PC-9 (cell line): ENCODE data around the gene AGMO. TPM values are rescaled to one million over a fixed set of nuclear protein-coding genes. Genes with fewer than 3 reads are reported as not detected.

Experiments used
- BruUV-seq: library from RNA; stranded (reverse); fragments of 400-500 nt; replicated peaks from 2 replicates; lab custom pipeline; 2021; lab: Mats Ljungman, UMichigan
- CTCF ChIA-PET: fragments of 300-600 bp; sonication (Branson Sonifier 250); formaldehyde crosslinking; loops from one replicate; lab custom pipeline; 2022; ENCODE audit warnings: antibody characterized with exemption; lab: Charles Lee
- POLR2A ChIA-PET: fragments of 300-600 bp; sonication (Branson Sonifier 250); formaldehyde crosslinking; loops from one replicate; lab custom pipeline; 2022; ENCODE audit warnings: antibody characterized with exemption; ENCODE audit not compliant: unreplicated experiment; lab: Charles Lee
- DNase-seq, 2 experiments: peaks; one replicate each; pipeline versions ENCODE4 v3.0.0 to v3.0.0-alpha.2; 2015 to 2022; ENCODE audit warnings: mixed read lengths in 1 of 2
- H2AFZ ChIP-seq: fragments of 200-600 bp; sonication (generic); 2 replicates; pipeline ENCODE4 v1.8.1; 2017; ENCODE audit warnings: antibody characterized with exemption
- H3F3A ChIP-seq: fragments of 200-600 bp; sonication (generic); 2 replicates; pipeline ENCODE4 v1.8.1; 2017; ENCODE audit warnings: antibody characterized with exemption, mild to moderate bottlenecking, low read depth; ENCODE audit not compliant: insufficient read depth
- H3K27ac ChIP-seq: fragments of 200-600 bp; sonication (generic); 2 replicates; pipeline ENCODE4 v1.6.1; 2016; ENCODE audit warnings: mixed run types
- H3K27me3 ChIP-seq: fragments of 200-600 bp; sonication (generic); 2 replicates; pipeline ENCODE4 v1.6.1; 2016; ENCODE audit warnings: low read depth, mixed run types; ENCODE audit not compliant: insufficient read depth
- H3K36me3 ChIP-seq: fragments of 200-600 bp; sonication (generic); 2 replicates; pipeline ENCODE4 v1.6.1; 2016; ENCODE audit warnings: low read depth, mixed run types
- H3K4me1 ChIP-seq: fragments of 200-600 bp; sonication (generic); replicated peaks from 2 replicates; pipeline ENCODE4 v1.6.1; 2016; ENCODE audit warnings: mixed run types; ENCODE audit not compliant: insufficient read depth
- H3K4me2 ChIP-seq: fragments of 200-600 bp; sonication (generic); 2 replicates; pipeline ENCODE4 v1.6.1; 2017; ENCODE audit warnings: mixed run types
- H3K4me3 ChIP-seq: fragments of 200-600 bp; sonication (generic); 2 replicates; pipeline ENCODE4 v1.6.1; 2016; ENCODE audit warnings: mixed run types
- H3K79me2 ChIP-seq: fragments of 200-600 bp; sonication (generic); 2 replicates; pipeline ENCODE4 v1.6.1; 2017; ENCODE audit warnings: low read depth, mixed run types
- H3K9me2 ChIP-seq: fragments of 200-600 bp; sonication (generic); 2 replicates; pipeline ENCODE4 v1.8.1; 2017; ENCODE audit warnings: mild to moderate bottlenecking; ENCODE audit not compliant: insufficient read depth
- H3K9me3 ChIP-seq: fragments of 200-600 bp; sonication (generic); 2 replicates; pipeline ENCODE4 v1.8.1; 2016; ENCODE audit warnings: low read depth; ENCODE audit not compliant: insufficient read depth
- H4K20me1 ChIP-seq: fragments of 200-600 bp; sonication (generic); 2 replicates; pipeline ENCODE4 v1.8.1; 2017; ENCODE audit not compliant: insufficient read depth
- EZH2 ChIP-seq: fragments of 200-600 bp; sonication (generic); IDR thresholded peaks from 2 replicates; pipeline ENCODE4 v1.8.0; 2017; ENCODE audit warnings: antibody characterized with exemption, low read depth
- intact Hi-C: fragments of 100-400 bp; cut with micrococcal nuclease; formaldehyde crosslinking; loops from one replicate; pipeline ENCODE4 v1.10.0; 2022; ENCODE audit not compliant: unreplicated experiment
- total RNA-seq: library from RNA; stranded (reverse); gene quantifications from 2 replicates; pipeline ENCODE4 v1.2.3, GENCODE V29; 2021
- TF ChIP-seq, protein P1 (sequence below): fragments of 200-600 bp; sonication (generic); conservative IDR thresholded peaks from 2 replicates; pipeline ENCODE4 v1.6.1; 2017; ENCODE audit warnings: mixed run types, antibody characterized with exemption, mild to moderate bottlenecking, moderate library complexity

Gene AGMO
- total RNA-seq, 1 experiment from 2014 or later = not detected

DNA sequence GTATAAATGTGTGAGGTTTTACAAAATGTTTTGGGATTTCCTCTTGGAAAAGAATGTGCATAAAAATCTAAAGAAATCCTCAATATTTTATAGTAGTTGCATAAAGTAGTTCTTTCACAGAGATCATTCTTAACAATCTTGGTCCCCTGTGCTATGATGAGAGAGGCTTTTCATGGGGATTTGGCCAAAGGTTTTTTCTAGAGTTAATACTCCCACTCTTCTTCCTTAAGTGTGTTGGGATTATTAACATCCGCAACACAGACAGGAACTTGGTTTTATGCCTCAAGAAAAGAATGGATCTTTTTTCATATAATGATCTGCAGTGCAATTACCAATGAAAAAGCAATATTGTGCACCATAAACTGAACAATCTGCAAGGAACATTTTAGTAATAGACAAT, 71.5 kb downstream of the AGMO start:
- TF ChIP-seq, protein P1, sequence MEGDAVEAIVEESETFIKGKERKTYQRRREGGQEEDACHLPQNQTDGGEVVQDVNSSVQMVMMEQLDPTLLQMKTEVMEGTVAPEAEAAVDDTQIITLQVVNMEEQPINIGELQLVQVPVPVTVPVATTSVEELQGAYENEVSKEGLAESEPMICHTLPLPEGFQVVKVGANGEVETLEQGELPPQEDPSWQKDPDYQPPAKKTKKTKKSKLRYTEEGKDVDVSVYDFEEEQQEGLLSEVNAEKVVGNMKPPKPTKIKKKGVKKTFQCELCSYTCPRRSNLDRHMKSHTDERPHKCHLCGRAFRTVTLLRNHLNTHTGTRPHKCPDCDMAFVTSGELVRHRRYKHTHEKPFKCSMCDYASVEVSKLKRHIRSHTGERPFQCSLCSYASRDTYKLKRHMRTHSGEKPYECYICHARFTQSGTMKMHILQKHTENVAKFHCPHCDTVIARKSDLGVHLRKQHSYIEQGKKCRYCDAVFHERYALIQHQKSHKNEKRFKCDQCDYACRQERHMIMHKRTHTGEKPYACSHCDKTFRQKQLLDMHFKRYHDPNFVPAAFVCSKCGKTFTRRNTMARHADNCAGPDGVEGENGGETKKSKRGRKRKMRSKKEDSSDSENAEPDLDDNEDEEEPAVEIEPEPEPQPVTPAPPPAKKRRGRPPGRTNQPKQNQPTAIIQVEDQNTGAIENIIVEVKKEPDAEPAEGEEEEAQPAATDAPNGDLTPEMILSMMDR = no peak
- TF ChIP-seq EZH2 = no peak
- no peaks in the 10 kb centered on the region for H3K27me3 ChIP-seq

DNA sequence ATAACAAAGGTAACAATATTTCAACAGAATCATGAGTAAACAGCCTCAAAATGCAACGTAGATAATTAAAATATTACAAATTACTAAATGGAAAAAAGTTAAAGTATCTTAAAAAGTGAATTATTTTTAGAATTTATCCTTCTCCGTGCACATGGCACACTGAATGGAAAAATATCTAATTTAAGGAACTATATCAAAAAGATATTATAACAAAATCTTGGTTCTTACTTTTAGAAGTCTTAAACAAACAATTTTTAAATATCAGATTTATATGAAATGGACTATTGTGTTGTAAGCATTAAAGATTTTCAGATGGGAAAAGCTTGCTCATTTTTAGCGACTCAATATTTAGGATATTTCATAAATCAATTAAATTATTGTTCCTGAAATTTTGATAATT, 72.0 kb downstream of the AGMO start:
- no peaks in the 10 kb centered on the region for H4K20me1 ChIP-seq
- intact Hi-C loops = no loop called here
- no peak for DNase-seq
- H3K9me2 ChIP-seq = no peaks in the 10 kb centered on the region
- H3K27me3 ChIP-seq = no peaks in the 10 kb centered on the region
- H3K36me3 ChIP-seq = no peaks in the 10 kb centered on the region
- no peaks in the 10 kb centered on the region for H3K79me2 ChIP-seq
- H3K4me2 ChIP-seq = no peak overlapping the region
- TF ChIP-seq, protein P1 = no peak
- no peak for TF ChIP-seq EZH2
- H3K4me1 ChIP-seq = no peaks in the 10 kb centered on the region
- no peak overlapping the region for H3K27ac ChIP-seq
- no peak overlapping the region for H2AFZ ChIP-seq
- ChIA-PET POLR2A (no interaction called here), CTCF (no interaction called here)
- H3K9me3 ChIP-seq = no peaks in the 10 kb centered on the region
- no peaks in the 10 kb centered on the region for H3F3A ChIP-seq
- H3K4me3 ChIP-seq = no peak overlapping the region
- BruUV-seq = no TSS peak

More for the DNA sequence above, 71.5 kb downstream of the AGMO start:
- no peak overlapping the region for H3K27ac ChIP-seq
- ChIA-PET CTCF (no interaction called here), POLR2A (no interaction called here)
- H3K9me2 ChIP-seq = no peaks in the 10 kb centered on the region
- H3K79me2 ChIP-seq = no peaks in the 10 kb centered on the region
- intact Hi-C loops = no loop called here
- H3K4me1 ChIP-seq = no peaks in the 10 kb centered on the region
- no peaks in the 10 kb centered on the region for H3K9me3 ChIP-seq
- no peaks in the 10 kb centered on the region for H3K36me3 ChIP-seq
- no peak overlapping the region for H3K4me2 ChIP-seq
- no peak for DNase-seq
- H4K20me1 ChIP-seq = no peaks in the 10 kb centered on the region
- BruUV-seq = no TSS peak
- H3F3A ChIP-seq = no peaks in the 10 kb centered on the region
- H3K4me3 ChIP-seq = no peak overlapping the region
- no peak overlapping the region for H2AFZ ChIP-seq

DNA sequence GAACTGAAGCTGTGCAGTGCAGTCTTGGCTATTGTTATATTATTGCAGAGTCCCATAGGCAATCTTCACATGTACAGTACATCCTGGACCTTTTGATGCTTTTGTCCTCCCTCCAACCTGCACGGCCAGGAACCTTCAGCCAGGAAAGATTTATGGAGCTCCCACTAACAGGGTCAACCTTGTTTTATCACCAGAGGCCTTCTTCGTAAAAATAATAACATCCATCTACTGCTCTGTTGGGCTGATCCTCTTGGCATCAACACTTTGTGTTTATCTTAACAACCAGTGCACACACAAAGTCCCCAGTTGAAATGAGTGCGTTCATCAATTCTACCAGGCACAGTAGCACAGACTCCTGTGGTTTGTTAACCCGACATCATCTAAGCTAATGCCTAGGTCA, 72.4 kb downstream of the AGMO start:
- intact Hi-C loops = no loop called here
- ChIA-PET POLR2A (no interaction called here), CTCF (no interaction called here)
- no peaks in the 10 kb centered on the region for H3K9me2 ChIP-seq
- H3F3A ChIP-seq = no peaks in the 10 kb centered on the region
- no peak overlapping the region for H3K27ac ChIP-seq
- no peaks in the 10 kb centered on the region for H3K27me3 ChIP-seq
- no peak overlapping the region for H2AFZ ChIP-seq
- no TSS peak for BruUV-seq
- no peaks in the 10 kb centered on the region for H4K20me1 ChIP-seq
- H3K4me3 ChIP-seq = no peak overlapping the region
- no peaks in the 10 kb centered on the region for H3K4me1 ChIP-seq
- DNase-seq = no peak
- no peak overlapping the region for H3K4me2 ChIP-seq
- no peak for TF ChIP-seq EZH2
- TF ChIP-seq, protein P1 = no peak
- no peaks in the 10 kb centered on the region for H3K79me2 ChIP-seq
- no peaks in the 10 kb centered on the region for H3K36me3 ChIP-seq
- H3K9me3 ChIP-seq = no peaks in the 10 kb centered on the region
